Peyer's patch (tissue), 4 donors: ENCODE results near the gene HNRNPL.

Source experiments
- CTCF ChIP-seq, 6 experiments: fragments of 450-650 bp in 4 of 6; fragments of 200-600 bp in 2 of 6; sonication (generic) in 1 of 6; IDR thresholded peaks; one replicate each; pipeline ENCODE4 v1.5.1; 2017 to 2019; ENCODE audit warnings: antibody characterized with exemption in 6 of 6, mild to moderate bottlenecking in 3 of 6, moderate library complexity in 1 of 6
- POLR2A ChIP-seq, 2 donors: fragments of 450-650 bp; IDR thresholded peaks; one replicate each; pipeline ENCODE4 v1.5.1; 2017; ENCODE audit warnings: antibody characterized with exemption in 2 of 2, mild to moderate bottlenecking in 2 of 2, moderate library complexity in 2 of 2

GRCh38 chr19:38892841-38893240 lies 43.1 kb upstream of the HNRNPL start:
- TF ChIP-seq CTCF (IDR thresholded peaks at IDR 0.05) (no peak), POLR2A (IDR thresholded peaks at IDR 0.05) (no peak)
